ENCODE results near the gene ADGRL3. TPM values are rescaled to one million over a fixed set of nuclear protein-coding genes. Genes with fewer than 3 reads are reported as not detected.
"Not testable (repeated sequence)": the region's sequence is repeated elsewhere in the genome, so short reads cannot be mapped to it uniquely, and the experiment has no call there.

Gene ADGRL3
- total RNA-seq, 2 experiments from 2014 or later: not detected

DNA sequence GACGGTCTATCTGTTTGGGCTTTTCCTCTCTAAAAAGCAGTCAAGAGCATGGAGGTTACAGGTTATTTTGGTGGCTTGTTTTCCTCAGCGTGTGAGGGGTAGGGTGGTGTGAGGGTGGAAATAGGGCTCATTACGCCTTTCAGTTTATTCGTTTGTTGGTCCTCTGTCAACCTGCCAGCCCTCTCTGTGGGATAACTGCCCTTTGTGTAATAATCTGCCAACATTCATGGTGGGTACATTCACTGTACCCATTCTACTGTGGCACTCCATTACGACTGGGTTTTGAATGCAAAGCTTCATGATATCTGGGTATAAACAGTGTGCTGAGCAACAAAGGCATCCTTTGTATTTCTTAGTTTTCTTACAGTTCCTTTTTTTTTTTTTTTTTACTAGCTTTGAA, 136.4 kb downstream of the ADGRL3 start:
- Mint-ChIP-seq H3K27me3 (no peaks in the 10 kb centered on the region), H3K36me3 (no peaks in the 10 kb centered on the region), H3K27ac (no peak overlapping the region), H3K9me3 (peaks cover 8% of the 10 kb centered on the region), H3K4me1 (ENCODE audit: low read depth) (no peaks in the 10 kb centered on the region), H3K4me3 (no peak overlapping the region)
- CTCF ChIA-PET: no interaction called here
- no peak for DNase-seq
- POLR2A ChIA-PET: no interaction called here
- intact Hi-C loops (cut with micrococcal nuclease): no loop called here

DNA sequence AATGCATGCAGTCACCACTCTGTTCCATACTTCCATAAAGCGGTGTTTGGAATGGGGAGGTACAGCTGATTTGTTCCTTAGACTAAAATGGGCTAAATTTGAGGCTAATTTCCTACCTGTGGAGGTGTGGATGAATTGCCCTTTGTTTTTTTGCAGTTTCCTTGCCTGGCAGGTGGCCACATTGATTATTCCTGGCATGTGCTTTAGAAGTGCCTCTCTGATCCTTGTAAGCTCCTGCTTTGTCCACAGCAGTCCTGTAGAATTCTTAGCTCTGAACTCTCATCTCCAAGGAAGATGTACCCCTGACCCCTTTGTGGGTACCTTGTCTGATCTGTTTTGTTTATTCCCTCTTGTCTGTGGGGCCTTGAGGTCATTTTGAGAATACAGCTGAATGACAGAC, 136.8 kb downstream of the ADGRL3 start:
- Mint-ChIP-seq H3K27ac (no peak overlapping the region), H3K36me3 (no peaks in the 10 kb centered on the region), H3K27me3 (no peaks in the 10 kb centered on the region), H3K4me3 (no peak overlapping the region), H3K4me1 (ENCODE audit: low read depth) (no peaks in the 10 kb centered on the region), H3K9me3 (peaks cover 8% of the 10 kb centered on the region)
- ChIA-PET POLR2A (no interaction called here), CTCF (no interaction called here)
- no peak for DNase-seq
- intact Hi-C loops (cut with micrococcal nuclease): no loop called here

DNA sequence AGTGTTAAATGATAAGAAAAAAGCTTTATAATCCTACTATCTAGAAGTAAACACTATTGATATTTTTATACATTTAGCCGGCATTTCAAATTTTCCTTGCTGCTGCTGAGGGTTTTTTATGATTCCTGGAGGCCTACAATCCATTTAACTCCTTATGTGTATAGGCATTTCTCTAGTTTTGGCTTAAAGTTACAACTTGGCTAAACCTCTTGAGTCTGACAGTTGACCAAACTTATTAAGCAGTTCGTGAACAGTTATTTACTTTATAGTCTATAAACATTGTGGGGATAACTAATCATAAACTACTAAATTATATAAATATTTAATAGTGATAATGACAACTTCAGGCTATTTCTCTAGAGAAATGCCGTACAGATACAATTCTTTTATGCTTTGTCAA, 141.9 kb downstream of the ADGRL3 start:
- ChIA-PET POLR2A (no interaction called here), CTCF (no interaction called here)
- Mint-ChIP-seq H3K36me3 (no peaks in the 10 kb centered on the region), H3K9me3 (peaks cover 11% of the 10 kb centered on the region), H3K4me1 (ENCODE audit: low read depth) (no peaks in the 10 kb centered on the region), H3K27me3 (no peaks in the 10 kb centered on the region), H3K27ac (no peak overlapping the region), H3K4me3 (no peak overlapping the region)
- intact Hi-C loops (cut with micrococcal nuclease): no loop called here
- DNase-seq: no peak

DNA sequence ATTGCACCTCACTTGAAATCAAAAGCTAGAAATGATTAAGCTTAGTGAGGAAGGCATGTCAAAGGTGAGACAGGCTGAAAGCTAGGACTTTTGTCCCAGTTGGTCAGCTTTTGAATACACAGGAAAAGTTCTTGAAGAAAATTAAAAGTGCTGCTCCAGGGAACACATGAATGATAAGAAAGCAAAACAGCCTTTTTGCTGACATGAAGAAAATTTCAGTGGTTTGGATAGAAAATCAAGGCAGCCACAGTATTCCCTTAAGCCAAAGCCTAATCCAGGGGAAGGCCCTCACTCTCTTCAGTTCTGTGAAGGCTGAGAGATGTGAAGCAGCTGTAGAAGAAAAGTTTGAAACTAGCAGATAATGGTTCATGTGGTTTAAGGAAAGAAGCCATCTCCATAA, 150.8 kb downstream of the ADGRL3 start:
- intact Hi-C loops (cut with micrococcal nuclease): no loop called here
- POLR2A ChIA-PET: no interaction called here
- Mint-ChIP-seq H3K4me1 (ENCODE audit: low read depth) (no peaks in the 10 kb centered on the region), H3K4me3 (no peak overlapping the region), H3K27ac (no peak overlapping the region), H3K36me3 (no peaks in the 10 kb centered on the region), H3K9me3 (peaks cover 2% of the 10 kb centered on the region), H3K27me3 (no peaks in the 10 kb centered on the region)
- DNase-seq: no peak
- CTCF ChIA-PET: no interaction called here

DNA sequence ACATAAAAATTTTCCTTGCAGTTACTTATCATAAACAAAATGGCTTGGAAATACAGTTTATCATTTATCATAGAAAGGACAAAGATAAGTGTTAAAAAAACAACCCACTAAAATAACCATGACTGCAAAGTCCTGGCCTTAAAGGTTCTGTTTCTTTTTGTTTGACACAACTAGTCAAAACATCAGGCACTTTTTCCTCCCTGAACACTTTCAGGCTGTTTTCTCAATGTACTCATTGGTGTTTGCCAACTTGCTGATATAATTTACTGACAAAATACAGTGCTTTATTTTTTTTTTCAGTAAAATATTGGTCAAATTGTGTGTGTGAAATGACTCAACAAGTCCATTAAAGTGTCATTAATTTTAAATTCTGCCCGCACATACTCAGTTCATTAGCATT, 156.6 kb downstream of the ADGRL3 start:
- ChIA-PET CTCF (no interaction called here), POLR2A (no interaction called here)
- Mint-ChIP-seq H3K27ac (no peak overlapping the region), H3K4me3 (no peak overlapping the region), H3K4me1 (ENCODE audit: low read depth) (no peaks in the 10 kb centered on the region), H3K9me3 (peaks cover 9% of the 10 kb centered on the region), H3K27me3 (no peaks in the 10 kb centered on the region), H3K36me3 (no peaks in the 10 kb centered on the region)
- intact Hi-C loops (cut with micrococcal nuclease): no loop called here
- DNase-seq: no peak

- Mint-ChIP-seq H3K27me3 (no peaks in the 10 kb centered on the region), H3K36me3 (no peaks in the 10 kb centered on the region), H3K4me1 (ENCODE audit: low read depth) (no peaks in the 10 kb centered on the region), H3K4me3 (no peak overlapping the region), H3K27ac (no peak overlapping the region), H3K9me3 (peaks cover 9% of the 10 kb centered on the region)
- ChIA-PET CTCF (no interaction called here), POLR2A (no interaction called here)
- intact Hi-C loops (cut with micrococcal nuclease): no loop called here
- DNase-seq: no peak
These were observed 159.2 kb downstream of the ADGRL3 start for GRCh38 chr4:61359301-61359700.

DNA sequence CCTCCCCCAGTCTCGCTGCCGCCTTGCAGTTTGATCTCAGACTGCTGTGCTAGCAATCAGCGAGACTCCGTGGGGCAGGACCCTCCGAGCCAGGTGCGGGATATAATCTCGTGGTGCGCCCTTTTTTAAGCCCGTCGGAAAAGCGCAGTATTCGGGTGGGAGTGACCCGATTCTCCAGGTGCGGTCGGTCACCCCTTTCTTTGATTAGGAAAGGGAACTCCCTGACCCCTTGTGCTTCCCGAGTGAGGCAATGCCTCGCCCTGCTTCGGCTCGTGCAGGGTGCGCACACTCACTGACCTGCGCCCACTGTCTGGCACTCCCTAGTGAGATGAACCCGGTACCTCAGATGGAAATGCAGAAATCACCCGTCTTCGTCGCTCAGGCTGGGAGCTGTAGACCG, 172.7 kb downstream of the ADGRL3 start:
- H3K27me3 Mint-ChIP-seq; H3K4me3 Mint-ChIP-seq; POLR2A ChIA-PET; intact Hi-C loops (cut with micrococcal nuclease); H3K9me3 Mint-ChIP-seq; H3K36me3 Mint-ChIP-seq; H3K27ac Mint-ChIP-seq; CTCF ChIA-PET; H3K4me1 Mint-ChIP-seq (ENCODE audit: low read depth); DNase-seq: not testable (repeated sequence)

- no peaks in the 10 kb centered on the region for H3K4me1 Mint-ChIP-seq (ENCODE audit: low read depth)
- H3K9me3 Mint-ChIP-seq: peaks cover 8% of the 10 kb centered on the region
- CTCF ChIA-PET: no interaction called here
- DNase-seq: no peak
- H3K4me3 Mint-ChIP-seq: no peak overlapping the region
- no peaks in the 10 kb centered on the region for H3K27me3 Mint-ChIP-seq
- intact Hi-C loops (cut with micrococcal nuclease): no loop called here
- H3K27ac Mint-ChIP-seq: no peak overlapping the region
- POLR2A ChIA-PET: no interaction called here
- H3K36me3 Mint-ChIP-seq: no peaks in the 10 kb centered on the region
These were observed 173.8 kb downstream of the ADGRL3 start for GRCh38 chr4:61373901-61374440.

DNA sequence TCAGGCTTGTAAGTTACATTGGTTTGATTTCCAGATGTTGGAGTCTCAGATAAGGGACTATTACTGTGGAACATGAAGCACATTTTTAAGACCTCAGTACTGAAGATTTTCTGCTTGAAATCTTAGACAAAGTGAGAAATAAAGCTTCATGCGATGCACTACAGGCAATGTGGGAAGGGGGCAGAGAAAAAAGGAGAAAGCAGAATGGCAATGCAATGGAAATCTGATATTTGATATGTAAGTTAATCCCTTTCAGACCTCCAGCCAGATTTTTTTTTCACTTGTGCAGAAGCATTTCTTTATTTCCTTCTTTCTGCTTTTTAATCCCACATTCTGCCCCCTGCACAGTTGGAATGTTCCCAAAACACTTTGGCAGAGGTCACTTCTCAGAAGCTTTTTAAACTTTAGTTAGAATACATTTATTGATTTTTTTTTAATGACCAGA, 174.3 kb downstream of the ADGRL3 start:
- no peaks in the 10 kb centered on the region for H3K36me3 Mint-ChIP-seq
- no peak overlapping the region for H3K4me3 Mint-ChIP-seq
- no peak overlapping the region for H3K27ac Mint-ChIP-seq
- no peaks in the 10 kb centered on the region for H3K4me1 Mint-ChIP-seq (ENCODE audit: low read depth)
- no peak for DNase-seq
- peaks cover 7% of the 10 kb centered on the region for H3K9me3 Mint-ChIP-seq
- intact Hi-C loops (cut with micrococcal nuclease): no loop called here
- ChIA-PET POLR2A (no interaction called here), CTCF (no interaction called here)
- no peaks in the 10 kb centered on the region for H3K27me3 Mint-ChIP-seq

DNA sequence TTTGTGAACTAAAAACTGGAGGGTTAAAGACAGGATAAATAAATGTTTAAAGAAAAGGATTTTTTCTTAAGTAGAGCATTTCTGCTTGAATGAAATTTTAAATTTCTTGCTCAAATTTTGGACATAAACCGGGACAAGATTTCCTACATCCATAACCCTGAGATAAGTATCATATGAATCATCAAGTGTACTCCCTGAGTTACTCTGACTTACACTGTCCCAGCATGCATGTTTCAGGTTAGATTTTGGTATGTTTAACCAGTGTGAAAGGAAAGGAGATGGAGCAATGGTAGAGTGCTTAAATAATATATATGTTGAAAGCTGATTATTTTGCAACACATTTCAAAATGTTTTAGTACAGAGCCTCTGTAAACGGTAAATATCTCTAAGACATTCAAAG, 175.2 kb downstream of the ADGRL3 start:
- DNase-seq: no peak
- Mint-ChIP-seq H3K27me3 (no peaks in the 10 kb centered on the region), H3K36me3 (no peaks in the 10 kb centered on the region), H3K9me3 (peaks cover 7% of the 10 kb centered on the region), H3K27ac (no peak overlapping the region), H3K4me3 (no peak overlapping the region), H3K4me1 (ENCODE audit: low read depth) (no peaks in the 10 kb centered on the region)
- ChIA-PET CTCF (no interaction called here), POLR2A (no interaction called here)
- intact Hi-C loops (cut with micrococcal nuclease): no loop called here

DNA sequence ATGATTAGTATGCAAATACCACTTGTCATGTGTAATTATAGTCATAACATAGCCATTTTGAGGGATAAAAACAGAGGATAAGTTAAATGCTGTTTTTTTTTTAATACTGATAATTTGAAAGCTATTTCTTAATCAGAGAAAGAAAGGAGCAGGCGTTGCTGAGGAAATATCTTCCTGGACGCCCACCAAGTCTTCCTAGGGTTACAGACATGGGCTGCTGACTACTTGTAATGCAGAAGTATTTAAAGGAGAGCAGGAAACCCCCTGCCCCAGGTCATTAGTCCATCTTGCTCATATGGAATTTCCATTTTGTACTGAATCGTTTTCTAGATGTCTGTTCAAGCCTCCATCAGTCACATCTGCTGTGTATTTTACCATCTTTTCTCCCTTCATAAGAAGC, 176.2 kb downstream of the ADGRL3 start:
- POLR2A ChIA-PET: no interaction called here
- intact Hi-C loops (cut with micrococcal nuclease): no loop called here
- no peak for DNase-seq
- H3K9me3 Mint-ChIP-seq: peaks cover 9% of the 10 kb centered on the region
- H3K4me3 Mint-ChIP-seq: no peak overlapping the region
- H3K27me3 Mint-ChIP-seq: no peaks in the 10 kb centered on the region
- H3K36me3 Mint-ChIP-seq: no peaks in the 10 kb centered on the region
- CTCF ChIA-PET: no interaction called here
- no peaks in the 10 kb centered on the region for H3K4me1 Mint-ChIP-seq (ENCODE audit: low read depth)
- H3K27ac Mint-ChIP-seq: no peak overlapping the region

DNA sequence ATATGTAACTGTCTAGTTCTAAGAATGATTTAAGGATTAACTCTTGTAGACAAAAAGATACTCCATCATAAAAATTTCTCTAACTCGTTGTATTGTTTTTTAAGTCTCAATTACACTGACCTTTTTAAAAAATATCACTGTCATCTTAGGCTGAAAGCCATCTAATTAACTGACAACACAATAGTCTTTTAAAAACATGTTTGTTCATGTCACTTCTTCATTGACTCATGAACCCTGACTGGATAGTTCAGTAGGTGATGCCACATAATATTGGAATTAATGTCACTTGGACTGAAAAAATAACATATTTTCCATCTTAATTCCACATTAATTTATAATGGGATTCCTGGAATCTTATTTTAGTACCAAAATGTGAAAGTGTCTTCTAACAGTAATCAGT, 179.3 kb downstream of the ADGRL3 start:
- Mint-ChIP-seq H3K9me3 (peaks cover 9% of the 10 kb centered on the region), H3K36me3 (no peaks in the 10 kb centered on the region), H3K4me3 (no peak overlapping the region), H3K4me1 (ENCODE audit: low read depth) (no peaks in the 10 kb centered on the region), H3K27ac (no peak overlapping the region), H3K27me3 (no peaks in the 10 kb centered on the region)
- POLR2A ChIA-PET: no interaction called here
- CTCF ChIA-PET: no interaction called here
- DNase-seq: no peak
- intact Hi-C loops (cut with micrococcal nuclease): no loop called here

DNA sequence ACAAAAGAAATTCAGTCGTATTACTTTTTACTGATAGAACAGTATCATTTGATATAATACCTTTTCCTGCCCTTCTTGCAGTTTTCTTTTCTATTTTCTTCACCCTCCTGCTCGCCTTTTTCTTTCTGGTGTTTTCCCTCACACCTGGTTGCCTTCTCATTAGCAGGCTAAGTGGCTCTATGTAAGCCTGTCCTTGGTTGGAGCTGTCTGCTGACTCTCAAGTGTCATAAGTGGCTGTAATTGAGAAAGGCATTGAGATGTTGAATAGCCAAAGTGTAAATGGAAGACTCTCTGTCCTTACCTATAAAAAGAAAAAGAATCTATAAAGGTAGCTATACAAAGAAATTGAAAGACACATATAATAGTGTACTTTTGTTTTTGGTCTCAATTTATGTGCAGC, 180.7 kb downstream of the ADGRL3 start:
- Mint-ChIP-seq H3K36me3 (no peaks in the 10 kb centered on the region), H3K9me3 (peaks cover 9% of the 10 kb centered on the region), H3K27ac (no peak overlapping the region), H3K27me3 (no peaks in the 10 kb centered on the region), H3K4me3 (no peak overlapping the region), H3K4me1 (ENCODE audit: low read depth) (no peaks in the 10 kb centered on the region)
- intact Hi-C loops (cut with micrococcal nuclease): no loop called here
- CTCF ChIA-PET: no interaction called here
- POLR2A ChIA-PET: no interaction called here
- no peak for DNase-seq

GRCh38 chr4:61385256-61385655, 185.1 kb downstream of the ADGRL3 start:
- H3K27me3 Mint-ChIP-seq: no peaks in the 10 kb centered on the region

More at GRCh38 chr4:61385256-61385655, 185.1 kb downstream of the ADGRL3 start:
- ChIA-PET CTCF (no interaction called here), POLR2A (no interaction called here)
- peaks cover 16% of the 10 kb centered on the region for H3K9me3 Mint-ChIP-seq
- intact Hi-C loops (cut with micrococcal nuclease): no loop called here
- no peak overlapping the region for H3K4me3 Mint-ChIP-seq
- no peak for DNase-seq
- H3K27ac Mint-ChIP-seq: no peak overlapping the region
- no peaks in the 10 kb centered on the region for H3K4me1 Mint-ChIP-seq (ENCODE audit: low read depth)
- no peaks in the 10 kb centered on the region for H3K36me3 Mint-ChIP-seq

Measured in activated CD4-positive, alpha-beta memory T cell treated with anti-CD3 and anti-CD28 coated beads for 36 hours (primary cell).